ENCODE data around the gene SGMS1.
"Not testable (repeated sequence)": the region's sequence is repeated elsewhere in the genome, so short reads cannot be mapped to it uniquely, and the experiment has no call there.

SGMS1 gene

DNA sequence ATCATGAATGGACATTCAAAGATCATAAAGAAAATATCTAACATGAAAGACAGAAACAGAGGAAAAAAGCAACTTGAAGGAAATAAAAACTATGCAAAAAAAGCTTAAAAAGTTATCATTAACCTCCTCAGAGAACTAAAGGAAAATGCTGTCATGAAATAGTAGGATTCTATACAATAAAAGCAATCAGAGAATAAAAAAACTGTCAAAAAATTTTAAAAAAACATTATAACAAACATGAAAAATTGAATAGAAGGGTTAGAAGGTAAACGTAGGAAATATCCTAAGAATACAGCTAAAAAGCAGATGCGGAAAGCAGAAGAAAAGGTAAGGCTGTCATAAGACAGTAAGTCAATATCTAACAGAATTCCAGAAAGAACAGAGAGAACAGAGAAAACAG is 44.8 kb downstream of the SGMS1 start:
- DNase-seq = no peak

DNA sequence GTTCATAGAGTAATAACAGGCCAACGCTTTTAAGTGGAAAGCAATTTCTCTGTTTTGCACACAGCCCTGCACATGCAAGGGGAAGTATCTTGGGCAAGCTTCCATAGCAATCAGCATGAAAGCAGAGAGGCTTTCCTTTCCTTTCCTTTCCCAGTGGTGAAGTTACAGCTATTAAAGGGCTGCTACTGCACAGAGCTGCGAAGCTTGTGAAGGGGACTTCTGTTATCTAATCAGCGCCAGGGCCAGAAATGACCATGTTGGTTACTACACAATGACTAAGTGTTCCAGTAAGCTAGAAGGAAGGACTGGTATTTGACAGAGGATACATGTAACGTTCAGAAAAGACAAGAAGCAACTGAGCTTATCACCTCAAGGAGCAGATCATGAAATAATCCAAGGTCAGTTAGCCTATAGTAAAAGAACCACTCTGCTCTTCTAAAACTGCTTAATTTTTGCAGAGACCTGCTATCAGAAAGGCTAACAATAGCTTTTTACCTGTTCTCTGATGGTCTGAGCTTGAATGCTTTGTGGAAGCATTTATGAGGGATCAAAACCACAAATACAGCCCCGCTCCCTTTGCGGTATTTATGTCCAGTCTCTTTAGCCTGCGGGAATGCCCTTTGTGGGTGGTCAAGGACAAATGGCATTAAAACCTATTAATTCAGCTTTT is 45.9 kb downstream of the SGMS1 start:
- DNase-seq = no peak

DNA sequence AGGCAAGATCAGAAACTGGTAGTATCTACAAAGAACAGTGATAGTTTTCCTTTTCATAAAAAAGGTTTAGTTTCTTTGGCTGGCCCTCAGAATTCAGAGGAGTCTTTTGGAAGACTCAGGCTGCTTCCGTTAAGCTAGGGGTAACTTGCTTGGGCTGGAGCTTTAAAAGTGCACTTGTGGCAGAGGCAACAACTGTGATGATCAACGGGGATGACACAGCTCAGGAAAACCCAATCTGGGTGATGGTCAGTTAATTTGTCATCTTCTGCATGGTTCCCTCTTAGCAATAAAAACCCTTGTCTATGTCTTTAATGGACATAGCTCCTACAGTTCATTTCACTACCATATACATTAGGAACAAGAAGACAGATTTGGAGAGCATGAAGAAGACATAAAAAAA is 46.7 kb downstream of the SGMS1 start:
- no peak for DNase-seq

DNA sequence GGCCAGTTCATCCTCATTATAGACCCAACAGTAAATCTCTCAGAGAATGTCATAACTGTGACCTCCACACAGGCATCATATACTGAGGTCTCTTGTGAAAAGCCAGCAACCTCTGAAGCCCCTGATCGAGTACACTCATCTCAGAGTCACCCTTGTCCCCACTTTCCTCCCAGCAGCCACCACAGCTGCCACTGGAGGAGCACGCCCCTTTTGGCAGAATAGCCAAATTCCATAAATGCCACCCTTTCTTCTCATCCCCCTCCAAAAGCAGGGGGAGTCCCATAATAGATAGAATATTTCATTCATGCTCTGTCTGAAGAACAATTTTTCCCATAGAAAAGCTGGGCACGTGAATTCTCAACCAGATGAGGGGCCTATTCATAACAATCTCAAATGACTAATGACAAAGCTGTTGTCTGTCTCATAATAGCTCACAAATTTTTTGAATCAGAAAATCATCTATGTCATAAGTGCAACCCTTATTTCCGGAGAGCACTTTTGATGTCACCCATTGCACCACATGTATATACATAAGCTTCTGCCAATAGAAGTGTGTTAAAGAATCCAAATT is 47.4 kb downstream of the SGMS1 start:
- no peak for DNase-seq

GRCh38 chr10:50575477-50576244 is 48.1 kb downstream of the SGMS1 start:
- DNase-seq = no peak

- DNase-seq = no peak
Observed at GRCh38 chr10:50574931-50575330, 48.8 kb downstream of the SGMS1 start.

DNA sequence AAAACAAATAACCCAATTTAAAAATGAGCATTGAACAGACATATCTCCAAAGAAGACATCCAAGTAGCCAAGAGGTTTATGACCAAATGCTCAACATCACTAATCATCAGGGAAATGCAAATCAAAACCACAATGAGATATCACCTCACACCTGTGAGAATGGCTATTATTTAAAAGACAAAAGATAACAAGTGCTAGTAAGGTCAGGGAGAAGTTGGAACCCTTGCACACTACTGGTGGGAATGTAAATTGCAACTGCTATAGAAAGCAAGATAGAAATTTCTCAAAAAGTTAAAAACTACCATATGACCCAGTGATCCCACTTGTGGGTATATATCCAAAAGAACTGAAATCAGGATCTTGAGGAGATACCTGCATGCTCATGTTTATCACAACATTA is 49.5 kb downstream of the SGMS1 start:
- no peak for DNase-seq

- no peak for DNase-seq
Observed at GRCh38 chr10:50572017-50572491, 51.7 kb downstream of the SGMS1 start.

DNA sequence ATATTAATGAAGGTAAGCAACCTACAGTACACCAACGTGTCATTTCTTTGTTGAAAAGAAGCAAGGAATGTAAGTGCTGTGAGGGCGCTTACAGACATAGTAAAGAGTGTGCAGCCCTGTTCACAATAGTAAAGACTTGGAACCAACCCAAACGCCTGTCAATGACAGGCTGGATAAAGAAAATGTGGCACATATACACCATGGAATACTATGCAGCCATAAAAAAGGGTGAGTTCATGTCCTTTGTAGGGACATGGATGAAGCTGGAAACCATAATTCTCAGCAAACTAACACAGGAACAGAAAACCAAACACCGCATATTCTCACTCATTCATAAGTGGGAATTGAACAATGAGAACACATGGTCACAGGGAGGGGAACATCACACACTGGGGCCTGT is 55.0 kb downstream of the SGMS1 start:
- DNase-seq = not testable (repeated sequence)

DNA sequence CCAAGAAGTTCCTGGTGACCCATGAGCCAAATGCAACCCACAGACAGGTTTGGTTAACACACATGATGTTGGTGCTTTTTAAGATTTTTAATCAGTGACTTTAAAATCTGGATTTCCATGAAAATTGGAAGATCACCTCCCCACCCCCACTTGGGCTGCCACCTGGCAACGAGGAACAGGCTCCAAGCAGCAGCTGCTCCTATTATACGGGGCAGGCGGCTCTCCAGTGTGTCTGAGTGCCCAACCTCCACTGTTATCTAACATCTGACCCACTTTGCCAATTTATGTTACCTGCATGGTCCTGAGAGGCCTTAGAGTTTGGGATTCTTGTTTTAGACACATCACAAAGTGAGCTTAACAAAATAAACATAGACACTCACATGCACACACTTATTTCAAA is 56.4 kb downstream of the SGMS1 start:
- DNase-seq = no peak

DNA sequence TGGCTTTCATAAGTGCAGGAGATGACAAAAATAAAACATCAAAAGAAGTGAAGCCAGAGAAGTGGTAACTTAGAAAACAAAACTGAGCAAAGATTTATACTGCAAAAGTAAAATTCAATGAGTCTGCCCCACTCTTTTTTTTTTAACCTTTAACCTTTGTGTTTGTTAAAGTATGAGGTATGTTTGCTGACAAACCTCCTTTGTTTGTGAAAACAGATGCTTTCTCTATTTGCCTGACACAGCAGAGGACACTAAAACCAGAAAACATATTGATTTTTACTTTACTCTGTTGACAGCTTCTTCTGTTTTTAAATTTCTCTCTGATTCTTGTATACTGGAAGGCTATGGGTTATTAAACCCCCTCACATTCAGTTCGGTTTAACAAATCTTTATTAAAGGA is 57.6 kb downstream of the SGMS1 start:
- no peak for DNase-seq

DNA sequence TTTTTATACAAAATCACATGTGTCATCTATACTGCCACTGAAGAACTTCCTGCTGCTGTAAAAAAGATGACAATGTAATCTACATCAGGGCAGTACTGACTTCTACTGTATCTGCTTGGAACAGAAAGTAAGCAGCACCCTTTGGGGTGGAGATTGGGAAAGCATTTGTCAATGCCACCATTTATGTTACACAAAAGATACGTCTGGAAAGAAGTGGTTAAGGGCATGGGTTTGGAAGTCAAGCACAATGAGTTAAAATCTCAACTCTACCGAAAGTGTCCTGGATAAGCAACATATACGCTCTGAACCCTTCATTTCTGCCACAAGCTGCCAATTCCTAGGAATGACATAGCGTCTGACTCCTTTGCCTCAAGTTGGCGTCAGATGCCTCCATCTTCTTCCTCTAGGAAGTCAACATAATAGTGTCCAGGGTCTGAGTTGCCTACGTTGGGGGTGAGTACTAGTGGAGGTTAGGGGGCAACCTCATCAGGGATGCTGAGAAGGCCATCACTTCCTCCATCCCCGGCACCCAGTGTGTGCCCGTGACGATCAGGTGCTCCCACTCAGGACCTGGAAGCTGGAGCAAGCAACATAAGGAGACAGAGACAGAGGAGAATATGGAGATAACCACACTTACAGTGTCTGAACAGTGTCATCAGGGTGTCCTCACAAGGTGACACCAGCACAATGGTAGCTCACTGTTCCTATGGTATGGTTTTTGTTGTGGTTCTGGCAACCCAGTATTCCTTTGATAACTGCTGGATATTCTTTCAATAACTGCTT is 58.3 kb downstream of the SGMS1 start:
- no peak for DNase-seq

DNA sequence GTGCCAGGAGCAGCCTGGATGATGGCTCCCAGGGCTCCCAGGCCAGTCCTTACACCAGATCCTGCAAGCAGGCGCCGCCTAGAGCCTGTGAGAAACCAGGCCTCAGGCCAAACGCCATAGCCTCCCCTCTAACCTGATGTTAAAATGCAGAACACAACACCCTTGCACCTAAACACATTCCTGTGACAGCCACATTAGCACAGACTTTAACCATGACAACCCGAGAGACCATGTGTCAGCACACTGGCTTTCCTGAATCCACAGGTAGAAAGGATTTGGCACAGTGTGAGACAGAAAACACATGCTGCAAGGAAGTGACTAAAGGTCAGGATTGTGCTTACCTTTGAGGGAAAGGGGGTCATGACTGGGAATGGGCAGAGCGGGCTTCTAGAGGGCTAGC is 59.9 kb downstream of the SGMS1 start:
- no peak for DNase-seq

GRCh38 chr10:50561816-50562215 is 61.9 kb downstream of the SGMS1 start:
- DNase-seq = no peak

- no peak for DNase-seq
Observed at GRCh38 chr10:50561266-50561665, 62.5 kb downstream of the SGMS1 start.

- no peak for DNase-seq
Observed at GRCh38 chr10:50560370-50560769, 63.4 kb downstream of the SGMS1 start.

- DNase-seq = no peak
Observed at GRCh38 chr10:50558371-50558770, 65.4 kb downstream of the SGMS1 start.

DNA sequence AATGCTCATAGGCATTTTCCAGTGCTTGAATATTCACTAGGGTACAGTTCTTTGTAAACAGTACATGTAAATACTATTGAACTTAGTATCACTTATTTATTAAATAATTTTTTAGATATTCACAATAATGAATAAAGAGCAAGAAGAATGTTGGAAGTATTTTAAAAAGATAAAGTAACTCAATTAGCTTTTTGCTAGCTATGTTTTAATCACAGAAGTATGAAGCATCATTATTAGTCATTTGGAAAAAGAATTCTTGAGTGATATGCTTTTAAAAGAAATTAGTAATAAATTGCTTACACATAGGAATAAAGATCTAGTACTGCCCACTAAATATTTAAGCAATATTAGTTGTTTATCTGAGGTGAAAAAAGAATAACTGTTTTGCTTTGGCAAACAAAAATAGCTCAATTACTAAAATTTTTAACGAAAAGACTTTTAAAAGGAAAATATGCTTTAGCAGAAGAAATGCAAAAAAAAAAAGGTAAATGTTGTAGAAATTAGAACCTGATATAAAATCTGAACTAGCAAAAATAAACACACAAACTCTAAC is 66.5 kb downstream of the SGMS1 start:
- no peak for DNase-seq

DNA sequence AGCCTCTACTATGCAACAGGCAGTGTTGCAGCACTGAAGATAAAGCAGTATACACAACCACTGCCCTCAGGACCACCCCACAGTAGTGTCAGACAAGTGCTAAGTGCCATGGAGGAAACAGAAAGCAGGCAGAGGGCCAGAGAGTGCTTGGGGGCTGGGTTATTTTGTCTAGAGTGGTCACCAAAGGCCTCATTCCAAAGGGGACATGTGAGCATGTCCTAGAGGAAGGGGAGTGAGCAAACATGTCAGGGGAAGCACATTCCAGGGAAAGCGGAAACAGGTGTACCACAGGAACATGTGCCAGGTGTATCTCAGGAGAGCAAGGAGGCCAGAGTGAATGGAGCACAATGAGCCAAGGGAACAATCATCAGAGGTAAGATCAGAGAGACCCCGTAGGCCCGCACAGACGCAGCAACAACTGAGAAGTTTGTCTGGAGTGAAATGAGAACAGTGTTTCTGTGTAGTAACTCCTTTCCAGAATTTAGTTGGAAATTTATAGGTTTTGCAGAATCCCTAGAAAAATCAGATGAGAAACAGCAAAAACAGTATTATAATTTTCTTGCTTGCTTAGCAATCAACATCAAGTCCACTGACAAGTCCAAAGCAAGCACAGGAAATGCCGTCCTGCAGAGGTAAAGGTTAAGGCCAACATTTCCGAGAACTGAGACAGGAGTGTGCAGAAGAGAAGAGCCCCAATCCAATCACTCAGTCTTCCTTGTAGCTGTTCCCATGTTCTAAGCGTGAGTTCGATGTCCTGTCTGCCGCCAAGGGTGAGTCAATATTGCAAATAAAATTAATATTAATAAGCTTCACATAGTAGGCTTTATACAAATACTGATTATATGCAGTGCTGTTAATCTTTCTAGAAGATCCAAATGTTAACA is 67.3 kb downstream of the SGMS1 start:
- no peak for DNase-seq

DNA sequence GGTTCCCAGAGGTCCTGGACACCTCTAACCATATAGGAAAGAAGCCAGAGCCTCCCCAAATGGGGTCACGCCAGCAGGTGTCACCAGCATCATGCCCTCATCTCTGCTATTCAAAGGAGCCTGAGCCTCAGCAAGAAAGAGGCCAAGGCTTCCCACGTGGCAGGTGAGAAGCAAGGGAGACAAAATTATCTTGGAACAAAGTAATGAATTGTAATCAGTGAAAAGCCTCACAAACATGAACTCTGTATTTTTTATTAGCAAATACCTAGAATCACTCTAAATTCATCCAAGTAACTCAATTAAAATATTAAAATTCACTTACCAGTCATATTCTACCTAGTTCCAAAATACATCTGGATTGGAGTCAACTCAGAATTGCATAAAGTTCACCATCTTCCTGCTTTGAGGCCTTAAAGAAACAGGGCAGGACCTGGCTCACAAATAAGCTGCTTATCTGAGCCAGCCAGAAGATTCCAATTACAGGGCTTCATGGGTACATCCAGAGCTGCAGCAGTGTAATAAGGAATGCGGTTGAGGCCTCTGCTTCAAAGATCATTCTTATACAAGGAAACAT is 68.7 kb downstream of the SGMS1 start:
- no peak for DNase-seq

- no peak for DNase-seq
Observed at GRCh38 chr10:50554376-50554994, 69.3 kb downstream of the SGMS1 start.
